Astrocyte of the spinal cord (primary cell): ENCODE data around the gene KCNK5.

Experiments used
- DNase-seq: peaks from one replicate; pipeline ENCODE4 v3.0.0; 2011; ENCODE audit warnings: low read depth, low spot score
- H3K4me3 ChIP-seq: 2 replicates; pipeline ENCODE4 v1.5.1; 2011; ENCODE audit warnings: low read depth, mild to moderate bottlenecking, low read length, moderate library complexity
- CTCF ChIP-seq: IDR thresholded peaks from 2 replicates; pipeline ENCODE4 v1.5.1; 2012; ENCODE audit warnings: low read depth, mild to moderate bottlenecking, low read length, inconsistent platforms
- in situ Hi-C: cut with HindIII; loops from 2 replicates; pipeline ENCODE4 v1.10.0; 2017; ENCODE audit warnings: low sequenced_read_pairs

Gene KCNK5

GRCh38 chr6:39202166-39202565, 27.1 kb downstream of the KCNK5 start:
- no peak for DNase-seq
- no peak for TF ChIP-seq CTCF
- in situ Hi-C loops = no loop called here
- no peak overlapping the region for H3K4me3 ChIP-seq

GRCh38 chr6:39200498-39201020, 28.7 kb downstream of the KCNK5 start:
- no peak for TF ChIP-seq CTCF
- H3K4me3 ChIP-seq = no peak overlapping the region
- no peak for DNase-seq
- in situ Hi-C loops = no loop called here

GRCh38 chr6:39199976-39200375, 29.3 kb downstream of the KCNK5 start:
- no peak overlapping the region for H3K4me3 ChIP-seq
- in situ Hi-C loops = no loop called here
- DNase-seq = no peak
- TF ChIP-seq CTCF = no peak

- in situ Hi-C loops = no loop called here
- no peak for DNase-seq
- TF ChIP-seq CTCF = no peak
- no peak overlapping the region for H3K4me3 ChIP-seq
Measured at GRCh38 chr6:39199231-39199940, 29.9 kb downstream of the KCNK5 start.

- H3K4me3 ChIP-seq = no peak overlapping the region
- TF ChIP-seq CTCF = no peak
- in situ Hi-C loops = no loop called here
- no peak for DNase-seq
Measured at GRCh38 chr6:39198528-39198927, 30.7 kb downstream of the KCNK5 start.

- TF ChIP-seq CTCF = no peak
- H3K4me3 ChIP-seq = no peak overlapping the region
- no peak for DNase-seq
- in situ Hi-C loops = no loop called here
Measured at GRCh38 chr6:39197922-39198500, 31.3 kb downstream of the KCNK5 start.
